GM18868 (cell line): ENCODE data around the gene SIDT1.

Experiments
- ATAC-seq: cut with Tn5 transposase; IDR thresholded peaks from one replicate; pipeline ENCODE4 v1.9.1; 2021; ENCODE audit warnings: mild to moderate bottlenecking, moderate library complexity; ENCODE audit not compliant: unreplicated experiment

The SIDT1 gene

DNA sequence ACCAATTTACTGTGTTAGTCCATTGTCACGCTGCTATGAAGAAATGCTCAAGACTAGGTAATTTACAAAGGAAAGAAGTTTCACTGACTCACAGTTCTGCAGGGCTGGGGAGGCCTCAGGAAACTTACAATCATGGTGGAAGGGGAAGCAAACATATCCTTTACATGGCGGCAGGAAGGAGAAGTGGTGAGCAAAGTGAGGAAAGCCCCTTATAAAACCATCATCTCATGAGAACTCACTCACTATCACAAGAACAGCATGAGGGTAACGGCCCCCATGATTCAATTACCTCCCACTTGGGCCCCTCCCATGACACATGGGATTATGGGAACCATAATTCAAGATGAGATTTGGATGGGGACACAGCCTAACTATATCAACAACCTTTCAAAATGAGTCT, 143.9 kb downstream of the SIDT1 start:
- no peak for ATAC-seq

DNA sequence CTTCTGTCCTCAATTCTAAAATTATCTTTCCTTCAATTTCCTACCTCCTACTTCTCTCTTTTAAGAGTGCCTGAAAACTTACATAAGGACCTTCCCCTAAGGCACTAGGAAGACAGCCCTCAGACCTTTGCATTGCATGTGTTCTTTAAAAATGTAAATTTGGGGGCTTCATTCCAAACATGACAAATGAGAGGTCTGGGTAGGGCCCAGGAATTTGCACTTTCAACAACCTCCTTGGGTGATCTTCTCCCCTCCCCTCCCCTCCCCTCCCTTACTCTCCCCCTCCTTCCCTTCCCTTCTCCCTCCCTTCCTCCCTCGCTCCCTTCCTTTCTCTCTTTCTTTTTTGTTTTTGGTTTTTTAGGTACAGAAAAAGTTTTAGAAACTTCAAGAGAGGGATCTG, 145.4 kb downstream of the SIDT1 start:
- no peak for ATAC-seq

DNA sequence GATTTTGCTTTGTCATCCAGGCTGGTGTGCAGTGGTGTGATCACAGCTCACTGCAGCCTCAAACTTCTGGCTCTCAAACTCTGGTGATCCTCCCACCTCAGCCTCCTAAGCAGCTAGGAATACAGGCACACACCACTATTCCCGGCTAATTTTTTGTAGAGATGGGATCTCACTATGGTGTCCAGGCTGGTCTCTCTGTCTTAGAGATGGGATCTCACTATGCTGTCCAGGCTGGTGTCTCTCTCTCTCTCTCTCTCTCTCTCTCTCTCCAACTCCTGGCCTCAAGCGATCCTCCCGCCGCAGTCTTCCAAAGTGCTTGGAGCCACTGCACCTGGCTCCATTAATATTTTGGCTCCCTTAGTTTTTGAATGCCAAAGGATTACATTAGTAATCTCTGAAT, 146.4 kb downstream of the SIDT1 start:
- ATAC-seq = no peak
